ENCODE data around the gene SCEL.

- TF ChIP-seq ZNF274 (IDR thresholded peaks at IDR 0.05; ENCODE audit: borderline replicate concordance, extremely low read depth, low read length) (no peak), RFX5 (IDR thresholded peaks at IDR 0.05; ENCODE audit: borderline replicate concordance, low read depth, low read length) (no peak), NRF1 (IDR thresholded peaks at IDR 0.05; ENCODE audit: low read depth, low read length) (no peak), TBP (IDR thresholded peaks at IDR 0.05; ENCODE audit: low read depth, low read length) (no peak), EP300 (IDR thresholded peaks at IDR 0.05; ENCODE audit: borderline replicate concordance in 1 of 2, low read depth in 2 of 2, low read length in 2 of 2) (no peak), MAX (IDR thresholded peaks at IDR 0.05) (no peak), CTCF (IDR thresholded peaks at IDR 0.05; ENCODE audit: control extremely low read depth in 1 of 3, insufficient read depth in 1 of 3, low read depth in 1 of 3, low read length in 3 of 3) (no peak), YY1 (IDR thresholded peaks at IDR 0.05; ENCODE audit: low read depth, low read length) (no peak), CEBPB (IDR thresholded peaks at IDR 0.05; ENCODE audit: low read depth, low read length) (no peak), POLR2A (IDR thresholded peaks at IDR 0.05; ENCODE audit: control extremely low read depth in 1 of 2, low read depth in 2 of 2, low read length in 2 of 2) (no peak)
These were observed 32.1 kb upstream of the SCEL start for GRCh38 chr13:77503398-77503797.
